ENCODE measurements around the gene HOXB5. TPM values are rescaled to one million over a fixed set of nuclear protein-coding genes. Genes with fewer than 3 reads are reported as not detected.

HOXB5 gene
- total RNA-seq, 1 donor from 2014 or later = 0.59 TPM

DNA sequence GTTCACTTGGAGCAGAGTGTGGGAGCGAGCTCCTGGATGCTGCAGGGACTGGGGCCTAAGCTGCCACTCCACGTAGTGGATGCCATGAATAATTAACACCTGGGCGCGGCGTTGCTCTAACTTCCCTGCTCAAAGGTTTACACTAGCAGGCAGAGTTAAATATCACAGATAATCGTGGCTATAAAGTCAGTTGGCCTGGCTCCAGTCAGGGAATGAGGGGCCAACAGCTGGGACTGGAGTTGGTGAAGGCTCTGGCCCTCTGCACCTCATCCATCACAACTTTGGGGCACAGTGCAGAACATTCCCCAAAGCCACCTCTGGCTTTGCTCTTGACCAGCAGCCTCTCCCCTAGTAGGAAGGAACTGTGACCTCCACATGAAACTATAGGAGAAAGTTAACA lies 26.4 kb downstream of the HOXB5 start:
- H3K27ac Mint-ChIP-seq (ENCODE audit: unreplicated experiment) = no peak overlapping the region
- peaks cover 6% of the 10 kb centered on the region for H3K36me3 Mint-ChIP-seq (ENCODE audit: low read depth, unreplicated experiment)
- no peak for DNase-seq (ENCODE audit: low spot score)
- H3K27me3 Mint-ChIP-seq (ENCODE audit: unreplicated experiment) = peaks cover 23% of the 10 kb centered on the region
- no peak for TF ChIP-seq CTCF (IDR thresholded peaks at IDR 0.05; ENCODE audit: unreplicated experiment)
- no peak overlapping the region for H3K4me3 Mint-ChIP-seq (ENCODE audit: unreplicated experiment)
- peaks cover 53% of the 10 kb centered on the region for H3K4me1 Mint-ChIP-seq (ENCODE audit: unreplicated experiment)
- no peaks in the 10 kb centered on the region for H3K9me3 Mint-ChIP-seq (ENCODE audit: unreplicated experiment)

GRCh38 chr17:48566717-48567116 lies 26.9 kb downstream of the HOXB5 start:
- no peak for DNase-seq (ENCODE audit: low spot score)
- peaks cover 19% of the 10 kb centered on the region for H3K27me3 Mint-ChIP-seq (ENCODE audit: unreplicated experiment)
- H3K27ac Mint-ChIP-seq (ENCODE audit: unreplicated experiment) = no peak overlapping the region
- no peak overlapping the region for H3K4me3 Mint-ChIP-seq (ENCODE audit: unreplicated experiment)
- H3K4me1 Mint-ChIP-seq (ENCODE audit: unreplicated experiment) = peaks cover 52% of the 10 kb centered on the region
- H3K36me3 Mint-ChIP-seq (ENCODE audit: low read depth, unreplicated experiment) = peaks cover 5% of the 10 kb centered on the region
- no peak for TF ChIP-seq CTCF (IDR thresholded peaks at IDR 0.05; ENCODE audit: unreplicated experiment)
- H3K9me3 Mint-ChIP-seq (ENCODE audit: unreplicated experiment) = no peaks in the 10 kb centered on the region

DNA sequence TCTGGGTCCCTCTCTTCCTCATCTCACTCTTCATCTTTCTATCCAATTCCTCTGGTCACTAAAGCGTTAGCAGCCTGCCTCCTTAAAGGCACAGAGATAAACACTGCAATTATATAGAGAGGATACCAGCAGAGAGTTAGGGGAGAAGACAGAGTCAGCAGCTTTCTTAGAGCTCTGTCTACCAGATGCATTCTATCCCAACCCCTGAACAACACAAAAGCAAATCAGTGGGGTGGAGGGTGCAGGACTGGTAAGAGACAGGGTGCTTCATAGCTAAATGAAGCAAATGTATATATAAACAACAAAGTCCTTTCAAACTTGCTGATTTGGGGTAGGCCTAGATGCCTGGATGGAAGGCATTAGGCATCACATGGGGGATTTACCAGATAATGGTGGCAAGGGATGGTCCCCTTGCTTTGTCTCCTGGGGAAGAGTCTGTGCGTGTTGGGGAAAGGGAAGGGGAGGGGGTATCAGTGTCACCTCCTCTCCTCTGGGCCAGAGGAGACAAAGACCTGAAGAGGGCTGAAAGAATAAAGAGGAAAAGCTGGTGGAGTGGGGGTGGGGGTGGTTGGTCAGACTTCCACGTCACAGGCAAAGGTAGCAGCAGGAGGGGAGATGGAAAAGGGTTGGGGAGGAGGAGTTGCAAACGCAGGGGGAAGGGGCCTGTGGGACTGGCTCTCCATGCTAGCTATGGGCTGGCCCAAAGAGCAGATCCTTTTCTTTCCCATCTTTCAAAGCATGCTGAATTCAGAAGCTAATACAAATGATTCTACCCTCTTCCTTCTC lies 27.5 kb downstream of the HOXB5 start:
- H3K27ac Mint-ChIP-seq (ENCODE audit: unreplicated experiment) = no peak overlapping the region
- H3K27me3 Mint-ChIP-seq (ENCODE audit: unreplicated experiment) = peaks cover 19% of the 10 kb centered on the region
- no peak for TF ChIP-seq CTCF (IDR thresholded peaks at IDR 0.05; ENCODE audit: unreplicated experiment)
- H3K4me1 Mint-ChIP-seq (ENCODE audit: unreplicated experiment) = peaks cover 52% of the 10 kb centered on the region
- no peak overlapping the region for H3K4me3 Mint-ChIP-seq (ENCODE audit: unreplicated experiment)
- peaks cover 5% of the 10 kb centered on the region for H3K36me3 Mint-ChIP-seq (ENCODE audit: low read depth, unreplicated experiment)
- DNase-seq (ENCODE audit: low spot score) = no peak
- H3K9me3 Mint-ChIP-seq (ENCODE audit: unreplicated experiment) = no peaks in the 10 kb centered on the region

GRCh38 chr17:48565022-48565554 lies 28.5 kb downstream of the HOXB5 start:
- peaks cover 27% of the 10 kb centered on the region for H3K27me3 Mint-ChIP-seq (ENCODE audit: unreplicated experiment)
- H3K27ac Mint-ChIP-seq (ENCODE audit: unreplicated experiment) = peak overlapping the region; percentile 88
- H3K4me3 Mint-ChIP-seq (ENCODE audit: unreplicated experiment) = no peak overlapping the region
- H3K36me3 Mint-ChIP-seq (ENCODE audit: low read depth, unreplicated experiment) = peaks cover 11% of the 10 kb centered on the region
- TF ChIP-seq CTCF (IDR thresholded peaks at IDR 0.05; ENCODE audit: unreplicated experiment) = no peak
- DNase-seq (ENCODE audit: low spot score) = no peak
- H3K4me1 Mint-ChIP-seq (ENCODE audit: unreplicated experiment) = peaks cover 52% of the 10 kb centered on the region
- no peaks in the 10 kb centered on the region for H3K9me3 Mint-ChIP-seq (ENCODE audit: unreplicated experiment)
